Cardiac muscle cell (in vitro differentiated cells and primary cell): Measurements from ENCODE around the gene SGPP2. TPM values are rescaled to one million over a fixed set of nuclear protein-coding genes. Genes with fewer than 3 reads are reported as not detected.
A peak's percentile ranks its signal among the peaks of the same experiment; 100 is the strongest.
"Not testable (repeated sequence)": the region's sequence is repeated elsewhere in the genome, so short reads cannot be mapped to it uniquely, and the experiment has no call there.

Source experiments
- DNase-seq, 2 donors: peaks; one replicate each; pipeline versions ENCODE4 v3.0.0 to v3.0.0-alpha.2; 2010 to 2017; ENCODE audit warnings: low read depth in 1 of 2, low spot score in 1 of 2
- H3K27ac ChIP-seq: fragments of 200-600 bp; sonication (generic); 2 replicates; pipeline ENCODE4 v1.5.1; 2016
- H3K27me3 ChIP-seq: fragments of 200-600 bp; sonication (generic); 2 replicates; pipeline ENCODE4 v1.6.0; 2016; ENCODE audit warnings: control low read depth
- H3K36me3 ChIP-seq: fragments of 200-600 bp; sonication (generic); 2 replicates; pipeline ENCODE4 v1.5.1; 2016; ENCODE audit warnings: control low read depth
- H3K4me1 ChIP-seq: fragments of 200-600 bp; sonication (generic); 2 replicates; pipeline ENCODE4 v1.8.1; 2017; ENCODE audit warnings: low read depth, mild to moderate bottlenecking, mixed run types
- H3K4me3 ChIP-seq: fragments of 200-600 bp; sonication (generic); 2 replicates; pipeline ENCODE4 v1.5.1; 2016; ENCODE audit warnings: mild to moderate bottlenecking
- H3K9me3 ChIP-seq: fragments of 200-600 bp; sonication (generic); 2 replicates; pipeline ENCODE4 v1.5.1; 2017; ENCODE audit warnings: low read depth, mild to moderate bottlenecking, control low read depth
- CTCF ChIP-seq: IDR thresholded peaks from 2 replicates; pipeline ENCODE4 v1.5.1; 2012; ENCODE audit warnings: low read depth, mild to moderate bottlenecking, low read length
- polyA plus RNA-seq: library from polyadenylated mRNA; unstranded; fragments of >200 nt; fragmentation: Nextera tagmentation; extraction: Ambion mirVana; gene quantifications from 2 replicates; pipeline ENCODE4 v1.2.1, GENCODE V29; 2016
- total RNA-seq: library from RNA; depleted of rRNA; stranded (reverse); fragments of >200 nt; gene quantifications from 2 replicates; pipeline ENCODE4 v1.2.3, GENCODE V29; 2016

SGPP2 gene
- total and polyA plus RNA-seq, 2 experiments from 2014 or later: 11.6 to 44.6 TPM

DNA sequence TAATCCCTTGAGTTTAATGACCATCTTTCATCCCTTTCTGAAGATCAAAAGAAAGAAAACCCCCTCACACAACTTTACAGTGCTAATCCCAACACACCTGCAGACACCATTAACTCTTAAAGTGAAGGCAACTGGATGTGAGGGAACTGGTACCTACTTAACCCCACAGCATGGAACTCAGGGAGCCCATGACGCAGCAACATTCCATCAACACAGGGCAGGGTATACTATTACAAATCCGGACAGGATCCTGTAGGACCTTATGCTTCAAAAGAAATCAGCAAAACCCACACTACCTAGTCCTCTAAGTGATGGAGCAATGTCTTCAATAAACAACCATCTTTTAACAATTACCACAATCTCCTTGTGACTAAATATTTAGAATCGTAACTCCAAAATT lies 153.0 kb downstream of the SGPP2 start:
- Histone ChIP-seq H3K9me3 (no peaks in the 10 kb centered on the region), H3K4me1 (peaks cover 16% of the 10 kb centered on the region), H3K4me3 (no peak overlapping the region), H3K27me3 (no peaks in the 10 kb centered on the region), H3K36me3 (no peaks in the 10 kb centered on the region), H3K27ac (no peak overlapping the region)
- DNase-seq: no peak
- no peak for TF ChIP-seq CTCF

GRCh38 chr2:222582928-222583327 lies 158.6 kb downstream of the SGPP2 start:
- H3K4me3 ChIP-seq: no peak overlapping the region
- H3K36me3 ChIP-seq: no peaks in the 10 kb centered on the region
- TF ChIP-seq CTCF: no peak
- H3K9me3 ChIP-seq: no peaks in the 10 kb centered on the region
- no peak overlapping the region for H3K27ac ChIP-seq
- DNase-seq: no peak
- H3K4me1 ChIP-seq: no peaks in the 10 kb centered on the region
- no peaks in the 10 kb centered on the region for H3K27me3 ChIP-seq

GRCh38 chr2:222584589-222584988 lies 160.2 kb downstream of the SGPP2 start:
- not testable (repeated sequence) for H3K27me3 ChIP-seq, H3K36me3 ChIP-seq, H3K4me1 ChIP-seq, H3K27ac ChIP-seq, H3K9me3 ChIP-seq, DNase-seq, H3K4me3 ChIP-seq

DNA sequence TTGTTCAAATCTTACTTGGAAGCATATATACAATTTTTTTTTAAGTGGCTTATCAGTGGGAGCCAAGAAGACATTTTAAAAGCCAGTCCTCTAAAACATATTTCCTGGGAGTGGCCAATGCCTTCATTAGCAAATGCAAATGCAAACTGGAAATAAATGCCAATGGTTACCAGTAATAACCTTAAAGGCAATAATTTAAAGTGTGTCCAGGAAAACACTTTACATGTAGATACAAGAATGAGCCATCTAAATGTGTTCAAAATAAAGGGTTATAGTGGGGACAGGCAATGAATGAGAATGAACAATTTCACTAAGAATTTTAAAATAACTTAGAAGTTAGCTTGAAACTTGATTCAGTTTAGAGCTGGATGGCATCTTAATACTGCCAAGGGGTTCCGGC lies 167.3 kb downstream of the SGPP2 start:
- Histone ChIP-seq H3K9me3 (no peaks in the 10 kb centered on the region), H3K36me3 (no peaks in the 10 kb centered on the region), H3K27me3 (no peaks in the 10 kb centered on the region), H3K4me1 (no peaks in the 10 kb centered on the region), H3K27ac (no peak overlapping the region), H3K4me3 (no peak overlapping the region)
- no peak for DNase-seq
- TF ChIP-seq CTCF: no peak

DNA sequence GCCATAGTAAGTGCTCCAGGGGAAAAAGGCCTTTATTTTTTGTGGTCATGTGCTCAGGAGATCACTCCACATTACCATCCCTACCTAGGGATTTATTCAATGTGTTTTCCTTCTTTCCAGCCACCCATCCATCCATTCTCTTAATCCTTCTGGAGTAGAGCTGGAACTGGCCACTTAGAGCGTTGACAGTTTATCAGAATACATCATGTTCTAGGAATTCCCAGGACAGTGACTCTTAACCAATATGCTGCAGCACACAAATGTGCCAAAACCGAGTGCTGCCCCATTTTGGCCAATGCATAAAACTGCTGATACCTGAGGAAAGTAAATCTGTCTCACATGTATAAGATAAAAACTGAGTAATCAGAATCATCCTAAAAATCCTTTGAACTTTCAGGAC lies 167.8 kb downstream of the SGPP2 start:
- Histone ChIP-seq H3K27ac (no peak overlapping the region), H3K4me3 (no peak overlapping the region), H3K36me3 (no peaks in the 10 kb centered on the region), H3K27me3 (no peaks in the 10 kb centered on the region), H3K4me1 (no peaks in the 10 kb centered on the region), H3K9me3 (no peaks in the 10 kb centered on the region)
- DNase-seq: peak; percentile 25 to 26
- no peak for TF ChIP-seq CTCF

- TF ChIP-seq CTCF: no peak
- Histone ChIP-seq H3K36me3 (no peaks in the 10 kb centered on the region), H3K27ac (no peak overlapping the region), H3K27me3 (no peaks in the 10 kb centered on the region), H3K4me1 (no peaks in the 10 kb centered on the region), H3K4me3 (no peak overlapping the region), H3K9me3 (no peaks in the 10 kb centered on the region)
- DNase-seq: peak in 1 of 2 donors; percentile 66
Measured at GRCh38 chr2:222594679-222595078, 170.3 kb downstream of the SGPP2 start.
